ENCODE results near the gene SYCP2.

SYCP2 gene

GRCh38 chr20:59825944-59826759 lies 107.3 kb downstream of the SYCP2 start:
- H3K4me1 ChIP-seq (ENCODE audit: insufficient read depth, low read length) = no peaks in the 10 kb centered on the region
- H3K36me3 ChIP-seq (ENCODE audit: insufficient read depth, low read length) = no peaks in the 10 kb centered on the region
- no peak overlapping the region for H3K4me3 ChIP-seq (ENCODE audit: low read length)

GRCh38 chr20:59825563-59825920 lies 107.9 kb downstream of the SYCP2 start:
- Histone ChIP-seq H3K36me3 (ENCODE audit: insufficient read depth, low read length) (no peaks in the 10 kb centered on the region), H3K4me1 (ENCODE audit: insufficient read depth, low read length) (no peaks in the 10 kb centered on the region), H3K4me3 (ENCODE audit: low read length) (no peak overlapping the region), H3K9me3 (ENCODE audit: low read length) (no peaks in the 10 kb centered on the region), H3K27me3 (ENCODE audit: insufficient read depth, low read length) (peaks cover 19% of the 10 kb centered on the region), H2AFZ (ENCODE audit: low read depth, low read length) (no peak overlapping the region)

More at GRCh38 chr20:59825944-59826759, 107.3 kb downstream of the SYCP2 start:
- H2AFZ ChIP-seq (ENCODE audit: low read depth, low read length) = no peak overlapping the region
- H3K9me3 ChIP-seq (ENCODE audit: low read length) = no peaks in the 10 kb centered on the region
- peaks cover 19% of the 10 kb centered on the region for H3K27me3 ChIP-seq (ENCODE audit: insufficient read depth, low read length)

- Histone ChIP-seq H3K4me1 (ENCODE audit: insufficient read depth, low read length) (no peaks in the 10 kb centered on the region), H3K36me3 (ENCODE audit: insufficient read depth, low read length) (no peaks in the 10 kb centered on the region), H3K27me3 (ENCODE audit: insufficient read depth, low read length) (peaks cover 15% of the 10 kb centered on the region), H2AFZ (ENCODE audit: low read depth, low read length) (no peak overlapping the region), H3K9me3 (ENCODE audit: low read length) (no peaks in the 10 kb centered on the region), H3K4me3 (ENCODE audit: low read length) (no peak overlapping the region)
These were observed 108.5 kb downstream of the SYCP2 start for GRCh38 chr20:59824711-59825562.

- Histone ChIP-seq H2AFZ (ENCODE audit: low read depth, low read length) (no peak overlapping the region), H3K36me3 (ENCODE audit: insufficient read depth, low read length) (no peaks in the 10 kb centered on the region), H3K27me3 (ENCODE audit: insufficient read depth, low read length) (peaks cover 7% of the 10 kb centered on the region), H3K4me3 (ENCODE audit: low read length) (no peak overlapping the region), H3K9me3 (ENCODE audit: low read length) (no peaks in the 10 kb centered on the region), H3K4me1 (ENCODE audit: insufficient read depth, low read length) (no peaks in the 10 kb centered on the region)
These were observed 109.8 kb downstream of the SYCP2 start for GRCh38 chr20:59823491-59824259.

- no peaks in the 10 kb centered on the region for H3K9me3 ChIP-seq (ENCODE audit: low read length)
- no peak overlapping the region for H3K4me3 ChIP-seq (ENCODE audit: low read length)
- H2AFZ ChIP-seq (ENCODE audit: low read depth, low read length) = no peak overlapping the region
- H3K36me3 ChIP-seq (ENCODE audit: insufficient read depth, low read length) = no peaks in the 10 kb centered on the region
- H3K4me1 ChIP-seq (ENCODE audit: insufficient read depth, low read length) = no peaks in the 10 kb centered on the region
- H3K27me3 ChIP-seq (ENCODE audit: insufficient read depth, low read length) = peaks cover 4% of the 10 kb centered on the region
These were observed 110.4 kb downstream of the SYCP2 start for GRCh38 chr20:59823030-59823423.

- Histone ChIP-seq H3K4me3 (ENCODE audit: low read length) (no peak overlapping the region), H3K27me3 (ENCODE audit: insufficient read depth, low read length) (peaks cover 3% of the 10 kb centered on the region)
These were observed 111.0 kb downstream of the SYCP2 start for GRCh38 chr20:59822291-59823029.

GRCh38 chr20:59821788-59822187 lies 111.6 kb downstream of the SYCP2 start:
- Histone ChIP-seq H3K27me3 (ENCODE audit: insufficient read depth, low read length) (no peaks in the 10 kb centered on the region), H3K4me3 (ENCODE audit: low read length) (no peak overlapping the region), H2AFZ (ENCODE audit: low read depth, low read length) (no peak overlapping the region), H3K36me3 (ENCODE audit: insufficient read depth, low read length) (no peaks in the 10 kb centered on the region), H3K9me3 (ENCODE audit: low read length) (no peaks in the 10 kb centered on the region), H3K4me1 (ENCODE audit: insufficient read depth, low read length) (no peaks in the 10 kb centered on the region)

More at GRCh38 chr20:59822291-59823029, 111.0 kb downstream of the SYCP2 start:
- Histone ChIP-seq H2AFZ (ENCODE audit: low read depth, low read length) (no peak overlapping the region), H3K9me3 (ENCODE audit: low read length) (no peaks in the 10 kb centered on the region), H3K36me3 (ENCODE audit: insufficient read depth, low read length) (no peaks in the 10 kb centered on the region), H3K4me1 (ENCODE audit: insufficient read depth, low read length) (no peaks in the 10 kb centered on the region)

GRCh38 chr20:59821201-59821600 lies 112.2 kb downstream of the SYCP2 start:
- H2AFZ ChIP-seq (ENCODE audit: low read depth, low read length) = no peak overlapping the region
- H3K4me3 ChIP-seq (ENCODE audit: low read length) = no peak overlapping the region
- no peaks in the 10 kb centered on the region for H3K27me3 ChIP-seq (ENCODE audit: insufficient read depth, low read length)
- no peaks in the 10 kb centered on the region for H3K4me1 ChIP-seq (ENCODE audit: insufficient read depth, low read length)
- H3K9me3 ChIP-seq (ENCODE audit: low read length) = no peaks in the 10 kb centered on the region
- no peaks in the 10 kb centered on the region for H3K36me3 ChIP-seq (ENCODE audit: insufficient read depth, low read length)

- H3K4me1 ChIP-seq (ENCODE audit: insufficient read depth, low read length) = no peaks in the 10 kb centered on the region
- H3K4me3 ChIP-seq (ENCODE audit: low read length) = no peak overlapping the region
- no peak overlapping the region for H2AFZ ChIP-seq (ENCODE audit: low read depth, low read length)
- no peaks in the 10 kb centered on the region for H3K9me3 ChIP-seq (ENCODE audit: low read length)
- H3K36me3 ChIP-seq (ENCODE audit: insufficient read depth, low read length) = no peaks in the 10 kb centered on the region
- no peaks in the 10 kb centered on the region for H3K27me3 ChIP-seq (ENCODE audit: insufficient read depth, low read length)
These were observed 113.0 kb downstream of the SYCP2 start for GRCh38 chr20:59820204-59821041.

- Histone ChIP-seq H3K9me3 (ENCODE audit: low read length) (no peaks in the 10 kb centered on the region), H3K4me3 (ENCODE audit: low read length) (no peak overlapping the region), H3K36me3 (ENCODE audit: insufficient read depth, low read length) (no peaks in the 10 kb centered on the region), H3K4me1 (ENCODE audit: insufficient read depth, low read length) (no peaks in the 10 kb centered on the region), H2AFZ (ENCODE audit: low read depth, low read length) (no peak overlapping the region), H3K27me3 (ENCODE audit: insufficient read depth, low read length) (peaks cover 3% of the 10 kb centered on the region)
These were observed 113.8 kb downstream of the SYCP2 start for GRCh38 chr20:59819496-59820203.

- no peak overlapping the region for H2AFZ ChIP-seq (ENCODE audit: low read depth, low read length)
- no peaks in the 10 kb centered on the region for H3K4me1 ChIP-seq (ENCODE audit: insufficient read depth, low read length)
These were observed 114.5 kb downstream of the SYCP2 start for GRCh38 chr20:59818911-59819310.

More at GRCh38 chr20:59818911-59819310, 114.5 kb downstream of the SYCP2 start:
- H3K27me3 ChIP-seq (ENCODE audit: insufficient read depth, low read length) = peaks cover 6% of the 10 kb centered on the region
- no peak overlapping the region for H3K4me3 ChIP-seq (ENCODE audit: low read length)
- no peaks in the 10 kb centered on the region for H3K9me3 ChIP-seq (ENCODE audit: low read length)
- no peaks in the 10 kb centered on the region for H3K36me3 ChIP-seq (ENCODE audit: insufficient read depth, low read length)

Data from neuron (in vitro differentiated cells).